HG02973 (cell line): Measurements from ENCODE around the gene PHB1.

Source experiments
- ATAC-seq: cut with Tn5 transposase; IDR thresholded peaks from one replicate; pipeline ENCODE4 v1.9.1; 2021; ENCODE audit warnings: moderate library complexity; ENCODE audit not compliant: unreplicated experiment

PHB1 gene

DNA sequence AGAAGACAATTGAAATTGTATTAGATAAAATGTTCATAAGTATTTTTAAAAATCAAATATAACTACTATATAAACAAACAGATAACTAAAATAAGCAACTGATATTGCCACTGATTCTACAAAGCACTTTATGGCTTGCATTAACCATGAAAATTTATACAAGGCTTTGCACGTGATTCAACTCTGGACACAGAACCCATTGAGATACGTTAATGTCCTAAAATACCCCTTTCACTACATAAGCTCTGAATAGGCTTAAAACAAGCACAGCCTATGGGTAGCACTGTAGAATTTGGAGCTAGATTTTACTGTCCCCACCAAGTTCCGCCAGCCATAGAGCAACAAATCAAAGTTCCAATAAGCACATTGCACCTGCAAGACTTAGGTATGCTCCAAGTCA, 57.2 kb downstream of the PHB1 start:
- ATAC-seq: no peak

DNA sequence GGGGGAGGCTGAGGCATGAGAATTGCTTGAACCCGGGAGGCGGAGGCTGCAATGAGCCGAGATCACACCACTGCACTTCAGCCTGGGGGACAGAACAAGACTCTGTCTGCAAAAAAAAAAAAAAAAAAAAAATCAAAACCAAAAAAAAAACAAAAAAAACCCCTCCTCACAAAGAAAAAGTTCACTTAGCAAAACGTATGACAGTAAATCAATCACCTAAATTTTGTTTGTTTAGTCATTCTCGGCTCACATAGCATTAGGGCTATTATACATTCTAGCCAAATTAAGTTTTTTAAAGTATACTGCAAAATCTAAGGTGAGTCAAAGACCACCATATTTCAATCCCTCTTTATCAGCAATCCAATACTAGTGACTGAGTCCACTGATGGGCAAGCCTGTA, 58.4 kb downstream of the PHB1 start:
- no peak for ATAC-seq
